ENCODE results near the gene PCK1. TPM values are rescaled to one million over a fixed set of nuclear protein-coding genes. Genes with fewer than 3 reads are reported as not detected.

The PCK1 gene
- total RNA-seq, 1 experiment from 2014 or later, result not detected

- H3K27me3 ChIP-seq (ENCODE audit: low read length), result no peaks in the 10 kb centered on the region
- no TSS peak for BruUV-seq (replicated peaks)
- H3K4me3 ChIP-seq (ENCODE audit: low read length), result no peak overlapping the region
- POLR2A ChIA-PET (ENCODE audit: unreplicated experiment), result no interaction called here
- CTCF ChIA-PET, result no interaction called here
- no peak for ATAC-seq
- no peak overlapping the region for H3K27ac ChIP-seq (ENCODE audit: low read length)
- intact Hi-C loops (cut with micrococcal nuclease), result no loop called here
- H3F3A ChIP-seq (ENCODE audit: low read length, unreplicated experiment), result no peaks in the 10 kb centered on the region
- TF ChIP-seq EZH2 (IDR thresholded peaks at IDR 0.05; ENCODE audit: low read length, unreplicated experiment) (no peak), EZH2phosphoT487 (IDR thresholded peaks at IDR 0.05; ENCODE audit: borderline replicate concordance, low read length) (no peak), CTCF (conservative IDR thresholded peaks at IDR 0.05; ENCODE audit: low read depth, low read length) (no peak)
- no peak overlapping the region for H3K4me2 ChIP-seq (ENCODE audit: low read length)
- H3K4me1 ChIP-seq (ENCODE audit: insufficient read depth, low read length), result no peaks in the 10 kb centered on the region
- no peak for DNase-seq
- no peaks in the 10 kb centered on the region for H3K9me2 ChIP-seq (replicated peaks; ENCODE audit: low read length)
- no peaks in the 10 kb centered on the region for H4K20me1 ChIP-seq (ENCODE audit: low read length)
- H3K36me3 ChIP-seq (ENCODE audit: low read depth, low read length), result no peaks in the 10 kb centered on the region
- H3K9ac ChIP-seq (ENCODE audit: low read length), result no peak overlapping the region
- no peaks in the 10 kb centered on the region for H3K9me3 ChIP-seq (ENCODE audit: low read length)
- H3K79me2 ChIP-seq (ENCODE audit: low read length), result no peaks in the 10 kb centered on the region
- no peak overlapping the region for H2AFZ ChIP-seq (ENCODE audit: low read length)
Observed at GRCh38 chr20:57526885-57527460, 33.9 kb upstream of the PCK1 start.

GRCh38 chr20:57527728-57528127 lies 33.2 kb upstream of the PCK1 start:
- Histone ChIP-seq H3F3A (ENCODE audit: low read length, unreplicated experiment) (no peaks in the 10 kb centered on the region), H3K27me3 (ENCODE audit: low read length) (no peaks in the 10 kb centered on the region), H3K4me1 (ENCODE audit: insufficient read depth, low read length) (no peaks in the 10 kb centered on the region), H3K9me3 (ENCODE audit: low read length) (no peaks in the 10 kb centered on the region), H3K4me3 (ENCODE audit: low read length) (no peak overlapping the region), H2AFZ (ENCODE audit: low read length) (no peak overlapping the region), H3K4me2 (ENCODE audit: low read length) (no peak overlapping the region), H3K36me3 (ENCODE audit: low read depth, low read length) (no peaks in the 10 kb centered on the region), H3K27ac (ENCODE audit: low read length) (no peak overlapping the region), H4K20me1 (ENCODE audit: low read length) (no peaks in the 10 kb centered on the region), H3K9me2 (replicated peaks; ENCODE audit: low read length) (no peaks in the 10 kb centered on the region), H3K9ac (ENCODE audit: low read length) (no peak overlapping the region), H3K79me2 (ENCODE audit: low read length) (no peaks in the 10 kb centered on the region)
- TF ChIP-seq CTCF (conservative IDR thresholded peaks at IDR 0.05; ENCODE audit: low read depth, low read length) (no peak), EZH2phosphoT487 (IDR thresholded peaks at IDR 0.05; ENCODE audit: borderline replicate concordance, low read length) (no peak), EZH2 (IDR thresholded peaks at IDR 0.05; ENCODE audit: low read length, unreplicated experiment) (no peak)
- CTCF ChIA-PET, result no interaction called here
- ATAC-seq (no peak), DNase-seq (no peak)
- POLR2A ChIA-PET (ENCODE audit: unreplicated experiment), result no interaction called here
- no TSS peak for BruUV-seq (replicated peaks)
- intact Hi-C loops (cut with micrococcal nuclease), result no loop called here

- intact Hi-C loops (cut with micrococcal nuclease), result no loop called here
- Histone ChIP-seq H3K9ac (ENCODE audit: low read length) (no peak overlapping the region), H2AFZ (ENCODE audit: low read length) (no peak overlapping the region), H3K27ac (ENCODE audit: low read length) (no peak overlapping the region), H3F3A (ENCODE audit: low read length, unreplicated experiment) (no peaks in the 10 kb centered on the region), H3K4me1 (ENCODE audit: insufficient read depth, low read length) (no peaks in the 10 kb centered on the region), H3K4me3 (ENCODE audit: low read length) (no peak overlapping the region), H3K4me2 (ENCODE audit: low read length) (no peak overlapping the region), H3K9me2 (replicated peaks; ENCODE audit: low read length) (no peaks in the 10 kb centered on the region), H3K9me3 (ENCODE audit: low read length) (no peaks in the 10 kb centered on the region), H4K20me1 (ENCODE audit: low read length) (no peaks in the 10 kb centered on the region), H3K27me3 (ENCODE audit: low read length) (no peaks in the 10 kb centered on the region), H3K36me3 (ENCODE audit: low read depth, low read length) (no peaks in the 10 kb centered on the region), H3K79me2 (ENCODE audit: low read length) (no peaks in the 10 kb centered on the region)
- BruUV-seq (replicated peaks), result no TSS peak
- no peak for DNase-seq
- ChIA-PET CTCF (no interaction called here), POLR2A (ENCODE audit: unreplicated experiment) (no interaction called here)
- TF ChIP-seq EZH2phosphoT487 (IDR thresholded peaks at IDR 0.05; ENCODE audit: borderline replicate concordance, low read length) (no peak), CTCF (conservative IDR thresholded peaks at IDR 0.05; ENCODE audit: low read depth, low read length) (no peak), EZH2 (IDR thresholded peaks at IDR 0.05; ENCODE audit: low read length, unreplicated experiment) (no peak)
- ATAC-seq, result no peak
Observed at GRCh38 chr20:57528148-57528547, 32.8 kb upstream of the PCK1 start.
